HepG2 (cell line): ENCODE data around the gene TMEM79. TPM values are rescaled to one million over a fixed set of nuclear protein-coding genes. Genes with fewer than 3 reads are reported as not detected.
A peak's percentile ranks its signal among the peaks of the same experiment; 100 is the strongest.

ENCODE experiments used
- ATAC-seq: fragments of 200-7000 bp; cut with Tn5 transposase; 3 replicates; pipeline ENCODE4 v1.9.1; 2020; ENCODE audit warnings: mild to moderate bottlenecking, moderate library complexity
- BruUV-seq: library from RNA; stranded (reverse); fragments of 400-500 nt; replicated peaks from 2 replicates; lab custom pipeline; 2021; lab: Mats Ljungman, UMichigan
- CTCF ChIA-PET: fragments of 300-600 bp; formaldehyde crosslinking; extraction: SDS; loops from one replicate; lab custom pipeline; 2021; ENCODE audit warnings: low total read pairs, inconsistent platforms, low intra/inter-chr PET ratio; lab: Yijun Ruan, JAX
- POLR2A ChIA-PET: fragments of 350-600 bp; sonication (Branson Sonifier 250); formaldehyde crosslinking; loops from one replicate; lab custom pipeline; 2020; ENCODE audit warnings: antibody characterized with exemption, inconsistent platforms; lab: Yijun Ruan, JAX
- DNase-seq: peaks from one replicate; pipeline ENCODE4 v3.0.0-alpha.2; 2015; ENCODE audit warnings: low spot score
- FAIRE-seq: peaks from 3 replicates; lab custom pipeline; 2011; peaks lifted over from hg19 to GRCh38; lab: Jason Lieb, UNC
- H2AFZ ChIP-seq: one replicate; pipeline ENCODE4 v1.6.1; 2011; ENCODE audit warnings: low read length, inconsistent platforms
- H3K27ac ChIP-seq: fragments of 300-600 bp; 3 replicates; pipeline ENCODE4 v1.8.0; 2011; ENCODE audit warnings: mixed run types, mild to moderate bottlenecking, mixed read lengths, low read length, inconsistent platforms; ENCODE audit not compliant: insufficient read depth; ENCODE audit errors: extremely low read length
- H3K27me3 ChIP-seq, 2 experiments: fragments of 200-600 bp in 1 of 2; 2 replicates in 1 of 2; 3 replicates in 1 of 2; pipeline versions ENCODE4 v1.6.0 to v1.8.0; 2011; ENCODE audit warnings: low read length in 2 of 2, mild to moderate bottlenecking in 2 of 2, moderate library complexity in 2 of 2, inconsistent platforms in 1 of 2; ENCODE audit not compliant: insufficient read depth in 2 of 2, control insufficient read depth in 1 of 2
- H3K36me3 ChIP-seq, 2 experiments: fragments of 200-600 bp in 1 of 2; replicated peaks in 1 of 2; 2 replicates in 1 of 2; 3 replicates in 1 of 2; pipeline versions ENCODE4 v1.5.1 to v1.8.0; 2011; ENCODE audit warnings: low read length in 2 of 2, inconsistent platforms in 1 of 2; ENCODE audit not compliant: insufficient read depth in 2 of 2, control insufficient read depth in 1 of 2
- H3K4me1 ChIP-seq: 2 replicates; pipeline ENCODE4 v1.5.1; 2012; ENCODE audit warnings: low read length, inconsistent platforms; ENCODE audit not compliant: insufficient read depth
- H3K4me2 ChIP-seq: 2 replicates; pipeline ENCODE4 v1.6.0; 2011; ENCODE audit warnings: low read depth, low read length, inconsistent platforms
- H3K4me3 ChIP-seq, 3 experiments: fragments of 200-600 bp in 1 of 3; sonication (generic), shearing (Covaris generic) in 1 of 3; replicated peaks in 1 of 3; 2 replicates each; pipeline ENCODE4 v1.5.1; 2011 to 2016; ENCODE audit warnings: low read length in 3 of 3, inconsistent platforms in 2 of 3, low read depth in 2 of 3, mild to moderate bottlenecking in 2 of 3, control low read depth in 1 of 3, mixed read lengths in 1 of 3; ENCODE audit not compliant: insufficient read depth in 1 of 3
- H3K79me2 ChIP-seq: one replicate; pipeline ENCODE4 v1.6.1; 2011; ENCODE audit warnings: low read length, inconsistent platforms; ENCODE audit not compliant: insufficient read depth
- H3K9ac ChIP-seq: 2 replicates; pipeline ENCODE4 v1.6.0; 2011; ENCODE audit warnings: mild to moderate bottlenecking, low read depth, low read length, inconsistent platforms; ENCODE audit not compliant: insufficient read depth
- H3K9me3 ChIP-seq: 2 replicates; pipeline ENCODE4 v1.5.1; 2012; ENCODE audit warnings: mild to moderate bottlenecking, low read length
- H4K20me1 ChIP-seq: 2 replicates; pipeline ENCODE4 v1.6.0; 2011; ENCODE audit warnings: inconsistent platforms, mild to moderate bottlenecking, low read length, moderate library complexity; ENCODE audit not compliant: insufficient read depth
- ARID4A ChIP-seq: sonication (generic); formaldehyde crosslinking; IDR thresholded peaks from 2 replicates; pipeline ENCODE4 v1.5.0; 2020; ENCODE audit warnings: mild to moderate bottlenecking, missing genetic modification reagents, borderline replicate concordance
- NONO ChIP-seq, 2 experiments: fragments of 450-650 bp in 1 of 2; sonication (generic) in 1 of 2; formaldehyde crosslinking in 1 of 2; IDR thresholded peaks in 1 of 2; conservative IDR thresholded peaks in 1 of 2; 2 replicates each; pipeline versions ENCODE4 v1.6.1 to v1.8.0; 2017 to 2022; ENCODE audit warnings: mild to moderate bottlenecking in 1 of 2, missing genetic modification reagents in 1 of 2, moderate library complexity in 1 of 2
- RNF2 ChIP-seq: fragments of 450-650 bp; conservative IDR thresholded peaks from 2 replicates; pipeline ENCODE4 v1.6.1; 2016; ENCODE audit warnings: low read depth
- ZBTB25 ChIP-seq: IDR thresholded peaks from 2 replicates; pipeline ENCODE4 v1.6.1; 2018; ENCODE audit warnings: missing genetic modification reagents
- ZBTB39 ChIP-seq: sonication (generic); formaldehyde crosslinking; IDR thresholded peaks from 2 replicates; pipeline ENCODE4 v1.5.0; 2020; ENCODE audit warnings: missing genetic modification reagents
- ZNF232 ChIP-seq: sonication (generic); formaldehyde crosslinking; IDR thresholded peaks from 2 replicates; pipeline ENCODE4 v1.4.0; 2020; ENCODE audit warnings: missing genetic modification reagents, borderline replicate concordance
- ZNF740 ChIP-seq: sonication (generic); formaldehyde crosslinking; IDR thresholded peaks from 2 replicates; pipeline ENCODE4 v1.4.0; 2020; ENCODE audit warnings: missing genetic modification reagents
- ZXDC ChIP-seq: sonication (generic); formaldehyde crosslinking; IDR thresholded peaks from 2 replicates; pipeline ENCODE4 v1.5.0; 2020; ENCODE audit warnings: mild to moderate bottlenecking, missing genetic modification reagents
- WGBS: methylation state at CpG from one replicate; pipeline ENCODE4 v1.1.6; 2017; ENCODE audit warnings: low lambda C conversion rate; 5-methylcytosine and 5-hydroxymethylcytosine counted together
- in situ Hi-C: cut with HindIII; loops from 2 replicates; pipeline ENCODE4 v1.10.0; 2017; ENCODE audit warnings: low pct_unique_long_range_greater_than_20kb; ENCODE audit not compliant: extremely low pct_ligation_motif_present
- intact Hi-C: fragments of 100-400 bp; cut with micrococcal nuclease; formaldehyde crosslinking; loops from one replicate; pipeline ENCODE4 v1.10.0; 2022; ENCODE audit not compliant: unreplicated experiment
- polyA plus RNA-seq, 8 experiments: library from polyadenylated mRNA; depleted of rRNA in 3 of 8; stranded (reverse) in 7 of 8; unstranded in 1 of 8; fragments of >200 nt; fragmentation: Illumina TruSeq in 4 of 8; extraction: Trizol in 4 of 8; gene quantifications; 2 replicates each; pipeline versions ENCODE4 v1.2.1 to v1.2.3, GENCODE V29; 2011 to 2016; ENCODE audit warnings: low read depth in 4 of 8, missing spikeins in 1 of 8, mixed read lengths in 1 of 8; ENCODE audit not compliant: insufficient read depth in 1 of 8
- total RNA-seq, 5 experiments: library from RNA; depleted of rRNA; stranded (reverse); fragments of >200 nt; fragmentation: Illumina TruSeq; extraction: Trizol; gene quantifications; 2 replicates each; pipeline ENCODE4 v1.2.3, GENCODE V29; 2016; ENCODE audit warnings: low read depth in 1 of 5

Gene TMEM79
- total and polyA plus RNA-seq, 2 of the 13 experiments (the other 11 are each of a cell fraction or from before 2014, with no cell fraction given), result 1.2 to 1.9 TPM

- DNase-seq (peak; percentile 99), ATAC-seq (peak; percentile 94), FAIRE-seq (peak; percentile 99)
- Histone ChIP-seq H3K79me2 (peaks cover 42% of the 10 kb centered on the region), H3K9me3 (no peaks in the 10 kb centered on the region), H3K4me2 (peak within 1 kb of the TSS; percentile 88), H3K36me3 (peaks cover 2 to 25% of the 10 kb centered on the region in 2 experiments; a peak in 3 of 5 replicates), H2AFZ (peak within 1 kb of the TSS; percentile 96), H4K20me1 (peaks cover 17% of the 10 kb centered on the region), H3K27me3 (no peaks in the 10 kb centered on the region; a peak in 1 of 5 replicates), H3K9ac (peak within 1 kb of the TSS; percentile 85), H3K4me3 (peak within 1 kb of the TSS; percentile 87 to 94 (median 92)), H3K27ac (peak within 1 kb of the TSS; percentile 85), H3K4me1 (peaks cover 25% of the 10 kb centered on the region)
- WGBS, result 0% methylated on average over 6 of the region's 47 CpGs
- in situ Hi-C loops, result no loop called here
- BruUV-seq, result no TSS peak
- intact Hi-C loops, result loop anchor here (5.0 kb wide), 2 partner anchors 34 to 46 kb away; no protein-coding TSS in a partner anchor
- ChIA-PET CTCF (no interaction called here), POLR2A (interaction anchor here (0.7 to 2.9 kb wide), 9 partner anchors 21 to 220 kb away, joined by 3 to 22 read pairs (median 5); partner anchors contain the start of genes RHBG and SMG5)
- TF ChIP-seq ZXDC (CRISPR knock-in tag), result no peak
- TF ChIP-seq ARID4A, result no peak; the same call in none of the 2 replicates
- TF ChIP-seq ZBTB39 (CRISPR knock-in tag), result no peak
- peak; percentile 27; the same call in 1 of the 2 replicates for TF ChIP-seq ZBTB25 (CRISPR knock-in tag)
- no peak for TF ChIP-seq ZNF740 (CRISPR knock-in tag)
- no peak for TF ChIP-seq NONO (IDR thresholded peaks at IDR 0.05)
- peak; percentile 49; the same call in 1 of the 2 replicates for TF ChIP-seq NONO (CRISPR knock-in tag; conservative IDR thresholded peaks at IDR 0.05)
- TF ChIP-seq RNF2, result no peak; the same call in 1 of the 2 replicates
- peak; percentile 18; the same call in 1 of the 2 replicates for TF ChIP-seq ZNF232 (CRISPR knock-in tag)
Observed at GRCh38 chr1:156338180-156338976, 54.3 kb downstream of the TMEM79 start, which contains the start of the genes CCT3 and TSACC. TSS of gene CCT3 (minus strand) at chr1:156338292. CDS start at chr1:156338184, 108 bp downstream. TSS of gene TSACC (plus strand) at chr1:156338526. CDS start at chr1:156339758, 1,232 bp downstream.
